IPS-NIHi7 (cell line): ENCODE measurements around the gene DNAH11.
"Not testable (repeated sequence)": the region's sequence is repeated elsewhere in the genome, so short reads cannot be mapped to it uniquely, and the experiment has no call there.

Experiments
- DNase-seq: peaks from one replicate; pipeline ENCODE4 v3.0.0; 2012; ENCODE audit warnings: mixed read lengths; ENCODE audit errors: extremely low spot score

DNAH11 gene

GRCh38 chr7:21771906-21772610 lies 229.2 kb downstream of the DNAH11 start:
- DNase-seq: peak; percentile 62

DNA sequence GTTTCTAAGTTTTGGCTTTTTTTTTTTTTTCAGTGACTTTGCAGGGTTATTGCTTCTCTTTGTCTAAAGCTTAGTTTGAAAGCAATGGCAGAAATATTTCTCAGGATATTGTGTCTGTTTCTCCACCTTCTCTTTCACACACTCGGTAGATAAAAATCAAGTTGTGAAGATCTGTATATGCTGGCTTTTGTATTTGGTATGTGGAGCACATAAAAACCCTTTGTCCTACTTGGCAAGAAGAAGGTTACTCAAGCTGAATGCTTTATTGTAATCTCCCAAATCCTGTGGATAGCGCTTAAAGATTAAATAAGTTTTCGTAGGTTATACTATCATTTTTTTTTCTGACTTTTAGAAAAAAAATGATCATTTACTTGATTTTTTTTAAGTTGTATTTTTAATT lies 230.5 kb downstream of the DNAH11 start:
- no peak for DNase-seq

- no peak for DNase-seq
Measured at GRCh38 chr7:21777921-21778320, 235.1 kb downstream of the DNAH11 start.

DNA sequence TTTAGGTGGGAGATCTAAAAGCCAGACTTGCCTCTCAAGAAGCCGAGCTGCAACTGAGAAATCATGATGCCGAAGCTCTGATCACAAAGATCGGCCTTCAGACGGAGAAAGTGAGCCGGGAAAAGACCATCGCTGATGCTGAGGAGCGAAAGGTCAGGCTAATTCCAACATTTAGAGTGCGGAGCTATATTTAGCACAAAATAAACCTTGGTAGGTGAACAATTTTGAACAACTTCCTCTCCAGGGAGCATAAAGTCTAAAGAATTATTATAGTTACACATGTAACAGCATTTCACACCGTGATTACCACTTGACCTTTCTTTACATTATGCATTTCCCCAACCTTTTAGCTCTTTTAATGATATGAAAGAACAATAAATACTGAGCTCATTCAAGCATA lies 236.1 kb downstream of the DNAH11 start:
- DNase-seq: no peak

DNA sequence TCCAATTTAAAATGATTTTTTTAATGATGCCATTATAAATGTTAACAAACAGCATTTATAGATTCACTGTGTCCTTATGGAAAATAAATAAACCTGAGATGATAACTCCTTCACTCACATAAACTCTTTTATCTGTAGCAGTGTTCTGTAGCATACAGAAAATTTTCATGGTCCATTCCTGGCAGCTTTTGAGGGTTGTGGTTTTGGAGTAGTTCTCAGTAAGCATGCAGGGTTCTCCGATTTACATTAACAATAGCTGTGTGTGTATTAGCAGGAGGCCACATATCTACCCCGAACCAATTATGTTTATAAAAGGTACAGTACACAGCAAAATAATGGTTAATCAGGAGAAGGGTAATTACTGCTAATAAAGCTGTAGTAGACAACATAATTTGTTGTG lies 240.2 kb downstream of the DNAH11 start:
- no peak for DNase-seq

DNA sequence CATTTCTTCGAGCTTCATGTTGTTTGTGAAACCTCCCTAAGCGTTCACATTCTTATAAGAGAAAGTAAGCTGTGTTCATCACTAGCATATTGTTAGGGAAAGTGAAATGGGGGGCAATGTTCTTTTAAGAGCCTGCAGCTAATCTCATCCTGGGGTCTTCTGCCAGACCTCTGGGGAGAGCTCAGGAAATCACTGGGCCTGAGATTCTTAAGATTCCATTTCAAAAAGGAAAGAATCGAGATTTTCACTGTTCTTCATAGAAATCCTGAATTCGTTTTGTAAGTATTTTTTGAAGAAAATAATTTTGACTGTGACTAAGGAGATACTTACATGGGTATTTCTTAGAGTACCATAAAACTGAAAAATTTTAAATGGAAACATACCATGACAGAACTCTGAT lies 242.2 kb downstream of the DNAH11 start:
- no peak for DNase-seq

DNA sequence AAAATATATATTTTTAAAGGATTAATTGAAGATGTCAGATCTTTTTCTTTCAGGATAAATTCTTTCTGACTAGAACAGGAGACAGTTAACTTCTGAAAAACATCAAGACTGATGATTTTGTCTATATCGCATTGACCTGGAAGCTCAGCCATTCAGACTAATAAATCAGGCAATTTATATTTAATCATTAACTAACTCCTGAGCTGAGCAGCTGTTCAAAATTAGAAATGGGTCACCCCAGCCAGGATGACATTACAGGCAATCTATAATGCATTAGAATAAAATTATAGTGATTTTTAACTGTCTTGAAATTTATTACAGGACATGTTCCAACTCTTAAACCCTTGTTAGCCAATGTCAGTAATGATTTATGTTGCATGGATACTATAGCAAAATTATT lies 263.0 kb downstream of the DNAH11 start:
- no peak for DNase-seq

GRCh38 chr7:21806388-21806787 lies 263.5 kb downstream of the DNAH11 start:
- no peak for DNase-seq

DNA sequence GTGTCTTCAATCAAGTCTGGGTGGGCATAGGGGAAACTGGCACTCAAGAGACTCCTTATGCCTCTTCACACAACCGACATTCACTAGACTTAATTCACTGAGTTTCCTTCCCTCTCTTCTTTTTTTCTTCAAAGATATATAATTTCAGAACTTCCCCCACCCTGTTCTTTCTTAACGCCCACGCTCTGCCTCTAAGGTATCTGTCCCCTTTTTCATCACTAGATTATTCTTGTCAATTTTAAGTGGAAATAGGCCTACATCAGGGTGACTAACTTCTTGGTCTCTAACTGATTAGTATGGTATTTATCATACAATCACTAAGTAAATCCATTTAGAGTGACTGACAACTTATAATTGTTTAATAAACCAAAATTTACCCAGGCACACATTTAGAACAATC lies 276.2 kb downstream of the DNAH11 start:
- no peak for DNase-seq

GRCh38 chr7:21828841-21829240 lies 286.0 kb downstream of the DNAH11 start:
- DNase-seq: peak; percentile 42

DNA sequence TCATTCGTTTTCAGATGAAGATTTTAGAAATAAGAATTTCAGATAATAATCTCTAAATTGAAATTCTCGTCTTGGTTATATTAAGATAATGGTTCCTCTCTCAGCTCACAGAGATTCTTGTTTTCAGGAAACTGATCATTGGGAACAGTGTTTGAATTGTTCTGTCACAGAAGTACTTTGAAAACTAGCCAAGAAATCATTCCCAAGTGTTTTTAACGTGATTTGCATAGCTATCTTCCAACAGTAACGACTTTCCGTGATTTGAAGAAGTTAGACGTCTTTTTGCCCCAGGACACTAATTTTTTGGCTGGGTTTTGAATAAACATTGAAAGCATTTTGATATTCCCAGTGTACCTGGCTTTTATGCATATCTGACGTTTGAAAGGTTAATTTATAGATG lies 286.9 kb downstream of the DNAH11 start:
- DNase-seq: no peak

GRCh38 chr7:21844742-21845141 lies 301.9 kb downstream of the DNAH11 start:
- no peak for DNase-seq

GRCh38 chr7:21850531-21851285 lies 307.9 kb downstream of the DNAH11 start:
- no peak for DNase-seq

- no peak for DNase-seq
Measured at GRCh38 chr7:21851559-21851967, 308.7 kb downstream of the DNAH11 start.

DNA sequence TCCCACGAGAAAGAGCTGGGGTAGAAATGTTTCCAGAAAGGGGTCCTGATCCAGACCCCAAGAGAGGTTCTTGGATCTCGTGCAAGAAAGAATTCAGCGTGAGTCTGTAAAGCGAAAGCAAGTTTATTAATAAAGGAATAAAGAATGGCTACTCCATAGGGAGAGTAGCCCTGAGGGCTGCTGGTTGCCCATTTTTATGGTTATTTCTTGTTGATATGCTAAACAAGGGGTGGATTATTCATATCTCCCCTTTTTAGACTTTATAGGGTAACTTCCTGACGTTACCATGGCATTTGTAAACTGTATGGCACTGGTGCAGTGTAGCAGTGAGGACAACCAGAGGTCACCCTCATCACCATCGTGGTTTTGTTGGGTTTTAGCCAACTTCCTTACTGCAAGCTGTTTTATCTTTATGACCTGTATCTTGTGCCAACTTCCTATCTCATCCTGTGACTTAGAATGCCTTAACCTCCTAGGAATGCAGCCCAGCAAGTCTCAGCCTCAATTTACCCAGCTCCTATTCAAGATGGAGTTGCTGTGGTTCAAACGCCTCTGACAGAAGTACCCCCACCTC lies 322.9 kb downstream of the DNAH11 start:
- not testable (repeated sequence) for DNase-seq

DNA sequence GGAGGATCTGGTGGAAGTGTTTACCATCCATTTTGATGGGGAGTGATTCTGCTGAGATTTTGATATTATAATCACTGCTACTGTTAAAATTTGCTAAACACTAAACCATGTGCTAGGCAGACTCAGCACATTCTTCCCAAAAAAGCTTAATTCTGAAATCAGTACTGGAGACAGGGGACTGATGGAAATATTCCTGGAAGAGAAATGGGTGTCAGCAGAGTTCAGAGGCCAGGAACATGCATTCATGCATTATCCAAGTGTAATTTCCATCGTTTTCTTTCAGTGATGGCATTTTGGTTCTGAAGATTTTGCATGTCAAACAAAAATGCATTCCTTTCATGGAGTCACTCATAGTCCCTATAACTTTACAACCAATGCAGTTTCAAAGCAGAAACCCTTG lies 323.9 kb downstream of the DNAH11 start:
- no peak for DNase-seq

- no peak for DNase-seq
Measured at GRCh38 chr7:21867226-21867625, 324.4 kb downstream of the DNAH11 start.

DNA sequence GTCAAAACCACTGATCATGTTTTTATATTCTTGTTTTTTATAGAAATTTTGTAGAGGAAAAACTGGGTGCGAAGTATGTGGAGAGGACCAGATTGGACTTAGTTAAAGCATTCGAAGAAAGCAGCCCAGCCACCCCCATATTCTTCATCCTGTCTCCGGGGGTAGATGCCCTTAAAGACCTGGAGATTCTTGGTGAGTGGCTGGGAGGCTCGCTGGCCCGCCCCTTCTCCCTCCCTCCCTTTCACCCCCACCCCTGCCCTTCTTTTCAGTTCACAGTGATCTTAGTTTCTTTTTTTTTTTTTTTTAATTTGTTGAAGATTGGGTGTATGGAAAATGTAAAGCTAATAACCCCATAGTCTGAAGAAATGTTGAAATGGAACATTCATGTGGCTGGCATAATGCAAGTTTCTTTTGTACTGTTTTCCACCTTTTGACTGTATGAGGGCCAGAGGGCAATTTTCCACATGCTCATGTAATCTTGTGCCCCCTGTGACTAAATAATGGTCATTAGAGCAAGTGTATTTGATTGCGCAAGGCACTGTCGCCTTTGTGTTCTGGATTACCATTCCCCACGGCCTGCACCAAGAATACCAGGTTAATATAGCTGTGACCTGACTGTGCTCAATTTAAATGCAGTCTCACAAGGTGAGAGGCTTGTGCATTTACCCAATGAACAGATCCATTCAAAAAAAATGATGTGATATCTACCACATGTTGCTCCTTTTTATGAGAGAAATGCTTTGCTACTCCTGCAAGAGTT lies 325.2 kb downstream of the DNAH11 start:
- no peak for DNase-seq

DNA sequence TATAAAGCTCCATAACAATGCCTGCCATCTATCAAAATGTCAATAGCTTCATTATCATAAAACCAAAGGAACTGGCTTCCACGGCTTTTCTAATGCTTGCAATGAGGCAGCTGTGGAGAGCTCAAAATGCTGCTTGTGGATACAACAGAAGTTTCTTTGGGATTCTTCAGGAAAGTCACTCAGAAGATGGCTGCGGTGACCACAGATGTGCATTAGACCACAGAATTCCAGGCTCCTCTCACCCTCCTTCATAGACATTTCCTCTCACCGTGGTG lies 325.7 kb downstream of the DNAH11 start:
- DNase-seq: no peak

- peak; percentile 43 for DNase-seq
Measured at GRCh38 chr7:21869785-21870402, 327.1 kb downstream of the DNAH11 start.

DNA sequence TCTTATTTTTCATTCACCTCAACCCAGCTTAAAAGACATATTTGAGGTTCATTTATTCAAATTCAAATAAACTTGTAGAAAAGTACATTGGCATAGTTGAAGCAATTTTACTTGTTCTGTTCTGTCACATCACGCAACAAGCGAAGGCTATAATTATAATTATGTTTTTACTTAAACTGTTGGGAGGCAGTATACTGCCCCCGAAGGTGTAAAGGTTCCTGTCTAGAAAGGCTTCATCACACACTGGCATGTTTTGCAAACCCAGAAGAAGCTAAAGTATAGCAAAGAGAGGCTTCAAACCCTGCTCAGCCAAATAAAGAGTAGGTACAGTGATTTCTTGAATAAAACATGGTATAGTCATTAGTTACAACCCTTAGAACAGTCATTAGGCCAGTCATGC lies 340.2 kb downstream of the DNAH11 start:
- DNase-seq: no peak

DNA sequence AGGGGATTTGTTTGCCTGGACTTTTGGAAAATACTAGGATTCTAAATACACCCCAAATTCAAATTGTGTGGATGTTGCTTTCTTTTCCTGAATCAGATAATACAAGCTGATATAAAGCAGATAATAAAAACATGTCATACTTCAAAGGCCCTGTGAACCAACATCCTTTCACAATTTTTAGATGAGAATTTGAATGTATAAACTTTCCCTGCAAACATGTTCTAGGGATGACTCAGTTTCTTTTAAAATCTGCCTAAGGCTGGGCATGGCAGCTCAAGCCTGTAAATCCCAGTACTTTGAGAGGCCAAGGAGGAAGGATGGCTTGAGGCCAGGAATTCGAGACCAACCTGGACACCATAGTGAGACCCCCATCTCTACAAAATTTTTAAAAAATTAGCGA lies 340.7 kb downstream of the DNAH11 start:
- DNase-seq: not testable (repeated sequence)
